ENCODE measurements around the gene MPND. TPM values are rescaled to one million over a fixed set of nuclear protein-coding genes. Genes with fewer than 3 reads are reported as not detected.
A peak's percentile ranks its signal among the peaks of the same experiment; 100 is the strongest.

The MPND gene
- total and polyA plus RNA-seq, 12 donors = 4.5 to 52.3 (median 16.1) TPM

- 0 to 6% (median 2%) methylated on average over 1 to 10 of the region's 10 CpGs; no CpG with 5 or more reads in 1 of the 4 donors for WGBS, 4 donors
- intact Hi-C loops (cut with DNase I) = loop anchor here in 1 of 2 donors (10.0 kb wide), 1 partner anchor 53 kb away; no protein-coding TSS in a partner anchor
Measured at GRCh38 chr19:4342314-4342614, 1.1 kb upstream of the MPND start.

GRCh38 chr19:4342615-4343369, 570 bp upstream of the MPND start:
- TF ChIP-seq POLR2A (IDR thresholded peaks at IDR 0.05) (peak; percentile 90 to 98), CTCF (IDR thresholded peaks at IDR 0.05) (peak in 3 of 6 experiments; percentile 12 to 47 (median 34))
- intact Hi-C loops (cut with DNase I) = loop anchor here in 1 of 2 donors (10.0 kb wide), 1 partner anchor 52 kb away; no protein-coding TSS in a partner anchor
- Histone ChIP-seq H3K27ac (peak overlapping the region; percentile 57 to 93 (median 83)), H3K27me3 (no peaks in the 10 kb centered on the region), H3K4me1 (replicated peaks in 1 of 2) (peaks cover 12 to 25% of the 10 kb centered on the region in 2 donors), H3K36me3 (replicated peaks in 1 of 2) (peaks cover 0 to 9% of the 10 kb centered on the region in 2 donors), H3K4me3 (peak overlapping the region in 3 of 4 donors; percentile 21 to 99 (median 38)), H3K9me3 (replicated peaks in 1 of 3) (no peaks in the 10 kb centered on the region)
- peak; percentile 95 to 100 (median 99) for DNase-seq
- WGBS, 4 donors = 0 to 1% (median 0%) methylated on average over 20 to 39 of the region's 39 CpGs

More at GRCh38 chr19:4342314-4342614, 1.1 kb upstream of the MPND start:
- DNase-seq = no peak
- Histone ChIP-seq H3K36me3 (replicated peaks in 1 of 2) (peaks cover 0 to 9% of the 10 kb centered on the region in 2 donors), H3K27ac (peak overlapping the region; percentile 57 to 93 (median 83)), H3K4me3 (peak overlapping the region in 2 of 4 donors; percentile 14 to 70), H3K9me3 (replicated peaks in 1 of 3) (no peaks in the 10 kb centered on the region), H3K27me3 (no peaks in the 10 kb centered on the region), H3K4me1 (replicated peaks in 1 of 2) (peaks cover 12 to 25% of the 10 kb centered on the region in 2 donors)
- TF ChIP-seq CTCF (IDR thresholded peaks at IDR 0.05) (no peak), POLR2A (IDR thresholded peaks at IDR 0.05) (no peak)

GRCh38 chr19:4345342-4346019, 2.1 kb downstream of the MPND start:
- intact Hi-C loops (cut with DNase I) = loop anchor here in 1 of 2 donors (10.0 kb wide), 1 partner anchor 49 kb away; no protein-coding TSS in a partner anchor
- 33 to 78% (median 58%) methylated on average over 3 to 15 of the region's 15 CpGs for WGBS, 4 donors
- peak overlapping the region in 3 of 5 donors; percentile 17 to 51 (median 30) for H3K27ac ChIP-seq
- peak; percentile 62 to 96 (median 91) for DNase-seq
- H3K27me3 ChIP-seq = no peaks in the 10 kb centered on the region
- peaks cover 12 to 18% of the 10 kb centered on the region in 2 donors for H3K4me1 ChIP-seq (replicated peaks in 1 of 2)
- TF ChIP-seq POLR2A (IDR thresholded peaks at IDR 0.05) (peak in 1 of 2 donors; percentile 35), CTCF (IDR thresholded peaks at IDR 0.05) (no peak)
- H3K9me3 ChIP-seq (replicated peaks in 1 of 3) = no peaks in the 10 kb centered on the region
- H3K4me3 ChIP-seq = no peak overlapping the region
- H3K36me3 ChIP-seq (replicated peaks in 1 of 2) = peaks cover 0 to 9% of the 10 kb centered on the region in 2 donors

- intact Hi-C loops (cut with DNase I) = loop anchor here in 1 of 2 donors (10.0 kb wide), 1 partner anchor 49 kb away; no protein-coding TSS in a partner anchor
- no peak for DNase-seq
- H3K36me3 ChIP-seq (replicated peaks in 1 of 2) = peaks cover 0 to 9% of the 10 kb centered on the region in 2 donors
- H3K4me3 ChIP-seq = no peak overlapping the region
- no peaks in the 10 kb centered on the region for H3K27me3 ChIP-seq
- H3K27ac ChIP-seq = peak overlapping the region in 3 of 5 donors; percentile 17 to 37 (median 30)
- peaks cover 12 to 18% of the 10 kb centered on the region in 2 donors for H3K4me1 ChIP-seq (replicated peaks in 1 of 2)
- no peaks in the 10 kb centered on the region for H3K9me3 ChIP-seq (replicated peaks in 1 of 3)
- no peak for TF ChIP-seq POLR2A (IDR thresholded peaks at IDR 0.05)
- no peak for TF ChIP-seq CTCF (IDR thresholded peaks at IDR 0.05)
- 83 to 95% (median 85%) methylated on average over 3 to 6 of the region's 6 CpGs for WGBS, 4 donors
Measured at GRCh38 chr19:4346020-4346383, 2.6 kb downstream of the MPND start.
